Measurements from ENCODE around the gene ZNF749. TPM values are rescaled to one million over a fixed set of nuclear protein-coding genes. Genes with fewer than 3 reads are reported as not detected.
A peak's percentile ranks its signal among the peaks of the same experiment; 100 is the strongest.

ZNF749 gene
- total and polyA plus RNA-seq, 10 of the 15 experiments (the other 5 are each of a cell fraction or from before 2014, with no cell fraction given): 3.1 to 20.2 (median 13.7) TPM

GRCh38 chr19:57435062-57435978 is at the start of gene ZNF749 (continued):
- TF ChIP-seq CUX1 (IDR thresholded peaks at IDR 0.05; ENCODE audit: insufficient replicate concordance, low read depth, low read length): no peak
- peak; percentile 98 for TF ChIP-seq IKZF1 (conservative IDR thresholded peaks at IDR 0.05)
- peak; percentile 38; the same call in 1 of the 2 replicates for TF ChIP-seq PML (IDR thresholded peaks at IDR 0.05; ENCODE audit: low read length)
- peak; percentile 66 for TF ChIP-seq MYC (IDR thresholded peaks at IDR 0.05; ENCODE audit: insufficient read depth, insufficient read length, insufficient replicate concordance, low read length, severe bottlenecking)
- peak; percentile 46; the same call in 1 of the 2 replicates for TF ChIP-seq RFX5 (IDR thresholded peaks at IDR 0.05; ENCODE audit: low read depth, low read length)
- no peak for TF ChIP-seq FOXM1 (IDR thresholded peaks at IDR 0.05; ENCODE audit: low read depth, low read length)
- no peak for TF ChIP-seq E2F8 (IDR thresholded peaks at IDR 0.05; ENCODE audit: low read depth, partially characterized antibody)
- TF ChIP-seq ESRRA (IDR thresholded peaks at IDR 0.05; ENCODE audit: low read length): no peak
- no peak for TF ChIP-seq SREBF2 (IDR thresholded peaks at IDR 0.05; ENCODE audit: low read length)
- peak; percentile 54; the same call in 1 of the 2 replicates for TF ChIP-seq RELB (IDR thresholded peaks at IDR 0.05; ENCODE audit: low read depth)
- no peak for TF ChIP-seq ZBED1 (IDR thresholded peaks at IDR 0.05; ENCODE audit: borderline replicate concordance)
- peak; percentile 59; the same call in 1 of the 2 replicates for TF ChIP-seq TAF1 (IDR thresholded peaks at IDR 0.05; ENCODE audit: borderline replicate concordance, low read depth, low read length)
- peak; percentile 57; the same call in 1 of the 2 replicates for TF ChIP-seq ELK1 (IDR thresholded peaks at IDR 0.05; ENCODE audit: low read depth, low read length)
- TF ChIP-seq STAT1 (conservative IDR thresholded peaks at IDR 0.05): 0 out of 2 replicates have a peak, but pooled peaks have one; percentile 56
- TF ChIP-seq ZBTB33 (IDR thresholded peaks at IDR 0.05): no peak

Measured in GM12878 (cell line).